Posterior vena cava (tissue), 2 donors: Measurements from ENCODE around the gene CKM. TPM values are rescaled to one million over a fixed set of nuclear protein-coding genes. Genes with fewer than 3 reads are reported as not detected.

Experiments used
- DNase-seq: peaks from one replicate; pipeline ENCODE4 v3.0.0-alpha.2; 2020; ENCODE audit warnings: low spot score
- intact Hi-C, 2 donors: fragments of 100-400 bp; cut with DNase I; formaldehyde crosslinking; loops; one replicate each; pipeline versions ENCODE4 v1.14.1 to v1.14.2; 2022 to 2023
- total RNA-seq, 2 donors: library from RNA; stranded (reverse); fragmentation: NEBNext Ultra II Directional; extraction: Animal tissue kit (Norgen Biotek cat#: 25700); gene quantifications; one replicate each; pipeline ENCODE4 v1.2.1, GENCODE V29; 2021
- donor health status: DM: yes; HTN: yes; CAD: no.
- donor health status: DM: yes; HTN: yes; CAD: no.

CKM gene
- total RNA-seq, 2 donors from 2014 or later = 0.14 TPM; not detected in 1

DNA sequence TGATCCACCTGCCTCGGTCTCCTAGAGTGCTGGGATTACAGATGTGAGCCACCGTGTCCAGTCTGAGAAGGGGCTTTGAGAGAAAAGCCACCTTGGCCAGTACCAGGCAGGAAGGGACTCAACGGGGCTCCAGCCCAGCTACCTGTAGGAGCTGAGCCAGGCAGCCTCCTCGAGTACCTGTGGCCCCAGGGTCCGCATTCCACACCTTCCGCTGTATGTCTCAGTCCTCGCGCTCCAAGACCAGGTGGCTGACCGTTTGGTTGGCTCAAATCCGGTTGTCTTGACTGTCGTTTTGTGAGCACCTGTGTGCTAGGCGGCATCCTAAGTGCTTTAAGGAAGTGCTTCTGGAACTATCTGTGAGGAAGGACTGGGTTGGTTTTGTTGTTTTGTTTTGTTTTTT, 55.4 kb downstream of the CKM start:
- no peak for DNase-seq
- intact Hi-C loops = no loop called here

DNA sequence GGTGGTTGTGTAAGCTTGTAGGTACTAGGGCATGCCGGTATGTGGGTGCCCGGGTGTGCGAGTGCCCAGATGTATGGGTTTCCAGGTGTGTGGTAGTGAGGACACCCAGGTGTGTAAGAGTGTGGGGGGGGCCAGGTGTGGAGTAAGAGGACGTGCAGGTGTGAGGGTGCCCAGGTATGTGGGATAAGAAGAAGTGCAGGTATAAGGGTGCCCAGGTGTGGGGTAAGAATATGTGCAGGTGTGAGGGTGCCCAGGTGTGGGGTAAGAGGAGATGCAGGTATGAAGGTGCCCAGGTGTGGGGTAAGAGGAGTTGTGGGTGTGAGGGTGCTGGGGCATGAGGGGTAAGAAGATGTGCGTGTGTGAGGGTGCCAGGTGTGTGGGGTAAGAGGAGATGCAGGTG, 57.3 kb downstream of the CKM start:
- intact Hi-C loops = no loop called here
- DNase-seq = no peak

DNA sequence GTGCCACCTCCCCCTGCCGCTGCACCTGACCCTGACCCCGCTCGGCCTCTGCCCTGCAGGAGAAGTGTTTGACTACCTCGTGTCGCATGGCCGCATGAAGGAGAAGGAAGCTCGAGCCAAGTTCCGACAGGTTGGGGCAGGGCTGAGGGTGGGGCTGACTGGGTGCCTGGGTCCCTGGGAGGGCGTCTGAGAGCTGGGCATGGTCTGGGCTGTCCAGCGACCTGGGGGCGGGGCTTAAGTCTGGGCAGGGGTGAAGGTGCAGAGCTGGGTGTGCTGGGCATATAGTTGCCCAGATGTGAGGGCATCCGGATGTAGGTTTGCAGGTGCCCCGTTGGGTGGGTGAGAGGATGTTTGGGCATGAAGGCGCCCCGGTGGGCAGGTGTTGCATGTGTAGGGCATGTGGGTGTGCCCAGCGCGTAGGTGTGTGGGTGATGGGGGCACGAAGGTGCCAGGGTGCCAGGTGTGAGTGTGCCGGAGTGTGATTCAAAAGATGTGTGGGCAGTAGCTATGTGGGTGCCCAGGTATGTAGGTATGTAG, 57.8 kb downstream of the CKM start:
- intact Hi-C loops = no loop called here
- DNase-seq = no peak

DNA sequence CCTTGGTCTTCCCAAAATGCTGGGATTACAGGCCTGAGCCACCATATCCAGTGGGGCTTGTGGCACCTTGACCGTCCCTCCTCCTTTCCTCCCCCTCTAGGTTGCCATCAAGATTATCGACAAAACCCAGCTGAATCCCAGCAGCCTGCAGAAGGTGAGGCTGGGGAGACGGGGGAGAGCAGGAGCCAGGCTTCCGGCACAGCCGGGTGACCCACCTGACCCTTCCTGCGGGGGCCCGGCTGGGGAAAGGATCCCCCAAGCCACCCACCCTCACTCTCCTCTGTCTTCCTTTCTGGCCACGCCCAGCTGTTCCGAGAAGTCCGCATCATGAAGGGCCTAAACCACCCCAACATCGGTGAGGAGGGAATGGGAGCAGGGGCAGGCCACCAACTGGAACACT, 59.7 kb downstream of the CKM start:
- intact Hi-C loops = no loop called here
- no peak for DNase-seq

DNA sequence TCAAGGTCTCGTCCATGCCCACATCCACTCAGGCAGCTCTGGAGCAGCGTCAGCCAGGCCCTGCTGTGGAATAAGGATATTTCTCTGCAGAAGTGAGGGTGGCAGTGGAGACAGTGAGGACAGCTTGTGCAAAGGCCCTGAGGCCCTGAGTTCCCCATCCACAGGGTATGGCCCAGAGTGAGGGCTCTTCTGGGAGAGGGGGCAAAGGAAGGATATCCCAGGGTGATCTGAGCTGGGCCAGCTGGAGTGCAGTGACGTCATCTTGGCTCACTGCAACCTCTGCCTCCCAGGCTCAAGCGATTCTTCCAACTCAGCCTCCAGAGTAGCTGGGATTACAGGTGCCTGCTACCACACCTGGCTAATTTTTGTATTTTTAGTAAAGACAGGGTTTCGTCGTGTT, 60.1 kb downstream of the CKM start:
- intact Hi-C loops = no loop called here
- no peak for DNase-seq

DNA sequence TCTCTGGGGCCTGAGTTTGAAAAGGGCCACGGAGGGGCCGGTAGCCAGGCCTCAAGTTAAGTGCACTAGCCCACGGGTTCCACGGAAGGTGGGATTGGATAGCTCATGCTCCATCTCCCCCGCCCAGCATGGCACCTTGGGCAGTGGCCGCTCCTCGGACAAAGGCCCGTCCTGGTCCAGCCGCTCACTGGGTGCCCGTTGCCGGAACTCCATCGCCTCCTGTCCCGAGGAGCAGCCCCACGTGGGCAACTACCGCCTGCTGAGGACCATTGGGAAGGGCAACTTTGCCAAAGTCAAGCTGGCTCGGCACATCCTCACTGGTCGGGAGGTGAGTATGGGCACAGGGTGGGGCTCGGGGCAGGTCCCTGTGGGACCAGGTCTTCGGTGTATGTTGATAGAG, 63.8 kb downstream of the CKM start:
- no peak for DNase-seq
- intact Hi-C loops = no loop called here

DNA sequence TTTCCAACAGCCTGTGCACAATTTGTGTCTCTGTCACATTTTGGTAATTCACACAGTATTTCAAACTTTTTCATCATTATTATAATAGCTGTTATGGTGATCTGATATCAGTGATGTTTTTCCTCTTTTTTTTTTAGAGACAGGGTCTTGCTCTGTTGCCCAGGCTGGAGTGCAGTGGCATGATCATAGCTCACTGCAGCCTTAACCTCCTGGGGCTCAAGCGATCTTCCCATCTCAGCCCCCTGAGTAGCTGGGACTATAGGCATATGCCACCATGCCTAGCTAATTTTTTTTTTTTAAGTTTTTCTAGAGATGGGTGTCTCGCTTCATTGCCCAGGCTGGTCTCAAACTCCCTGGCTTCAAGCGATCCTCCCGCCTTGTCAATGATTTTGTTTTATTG, 65.8 kb downstream of the CKM start:
- intact Hi-C loops = no loop called here
- no peak for DNase-seq

Other genes starting within 250 kb of the CKM start
- under 1 TPM; 0.42 to 0.48 TPM for gene ZNF296, start 246.4 kb downstream of the CKM start, total RNA-seq
- 10 to 100 TPM; 11.2 to 14.7 TPM for gene GEMIN7, start 243.6 kb downstream of the CKM start, total RNA-seq
- gene PPP1R37, start 229.7 kb downstream of the CKM start, total RNA-seq = 10 to 100 TPM; 15.2 to 16.2 TPM
- gene NKPD1, start 161.9 kb downstream of the CKM start, total RNA-seq = not detected
- 1 to 10 TPM; 6.5 to 7.7 TPM for gene TRAPPC6A, start 144.6 kb downstream of the CKM start, total RNA-seq
- gene BLOC1S3, start 144.1 kb downstream of the CKM start, total RNA-seq = 10 to 100 TPM in 1 of 2 donors, 1 to 10 TPM in 1; 8.7 to 11.2 TPM
- 1 to 10 TPM; 2.9 to 3.6 TPM for gene EXOC3L2, start 77.5 kb downstream of the CKM start, total RNA-seq
- gene MARK4, start 71.6 kb downstream of the CKM start, total RNA-seq = 10 to 100 TPM; 26.7 to 31.5 TPM
- gene KLC3, start 17.9 kb upstream of the CKM start, total RNA-seq = under 1 TPM in 1 of 2 donors, not detected in 1; 0.37 TPM
- gene ERCC2, start 47.7 kb upstream of the CKM start, total RNA-seq = 10 to 100 TPM; 13.6 to 14.1 TPM
- gene PPP1R13L, start 82.2 kb upstream of the CKM start, total RNA-seq = 10 to 100 TPM; 20.1 to 31.2 TPM
- gene POLR1G, start 83.8 kb upstream of the CKM start, total RNA-seq = 1 to 10 TPM; 4.2 to 4.8 TPM
- 10 to 100 TPM; 65.0 to 68.4 TPM for gene ERCC1, start 101.0 kb upstream of the CKM start, total RNA-seq
- 10 to 100 TPM; 33.2 to 73.0 TPM for gene FOSB, start 145.1 kb upstream of the CKM start, total RNA-seq
- 10 to 100 TPM in 1 of 2 donors, 1 to 10 TPM in 1; 9.4 to 14.5 TPM for gene RTN2, start 174.2 kb upstream of the CKM start, total RNA-seq
- 1 to 10 TPM in 1 of 2 donors, under 1 TPM in 1; 0.67 to 1.9 TPM for gene PPM1N, start 175.6 kb upstream of the CKM start, total RNA-seq
- 100 to 1,000 TPM; 159 to 204 TPM for gene VASP, start 184.6 kb upstream of the CKM start, total RNA-seq